SU-DHL-6 (cell line): ENCODE data around the gene NTRK3.

Experiments
- CTCF ChIP-seq: fragments of 200-600 bp; sonication (generic); IDR thresholded peaks from one replicate; pipeline ENCODE4 v1.5.1; 2017; ENCODE audit warnings: antibody characterized with exemption, mild to moderate bottlenecking, low read length, moderate library complexity; ENCODE audit not compliant: insufficient read depth, poor library complexity, severe bottlenecking
- EZH2phosphoT487 ChIP-seq: fragments of 200-600 bp; sonication (generic), shearing (Covaris generic); conservative IDR thresholded peaks from 2 replicates; pipeline ENCODE4 v1.6.1; 2018; ENCODE audit warnings: mild to moderate bottlenecking, antibody characterized with exemption, low read length, moderate library complexity, mixed read lengths

GRCh38 chr15:87873516-87873915, 383.0 kb downstream of the NTRK3 start:
- TF ChIP-seq CTCF, result no peak
- no peak for TF ChIP-seq EZH2phosphoT487
